SKM-1 (cell line): Measurements from ENCODE around the gene TMA16.
"Not testable (repeated sequence)": the region's sequence is repeated elsewhere in the genome, so short reads cannot be mapped to it uniquely, and the experiment has no call there.

Source experiments
- DNase-seq: peaks from one replicate; lab custom pipeline; 2025; ENCODE audit not compliant: unreplicated experiment; lab: John Stamatoyannopoulos, UW

Gene TMA16

DNA sequence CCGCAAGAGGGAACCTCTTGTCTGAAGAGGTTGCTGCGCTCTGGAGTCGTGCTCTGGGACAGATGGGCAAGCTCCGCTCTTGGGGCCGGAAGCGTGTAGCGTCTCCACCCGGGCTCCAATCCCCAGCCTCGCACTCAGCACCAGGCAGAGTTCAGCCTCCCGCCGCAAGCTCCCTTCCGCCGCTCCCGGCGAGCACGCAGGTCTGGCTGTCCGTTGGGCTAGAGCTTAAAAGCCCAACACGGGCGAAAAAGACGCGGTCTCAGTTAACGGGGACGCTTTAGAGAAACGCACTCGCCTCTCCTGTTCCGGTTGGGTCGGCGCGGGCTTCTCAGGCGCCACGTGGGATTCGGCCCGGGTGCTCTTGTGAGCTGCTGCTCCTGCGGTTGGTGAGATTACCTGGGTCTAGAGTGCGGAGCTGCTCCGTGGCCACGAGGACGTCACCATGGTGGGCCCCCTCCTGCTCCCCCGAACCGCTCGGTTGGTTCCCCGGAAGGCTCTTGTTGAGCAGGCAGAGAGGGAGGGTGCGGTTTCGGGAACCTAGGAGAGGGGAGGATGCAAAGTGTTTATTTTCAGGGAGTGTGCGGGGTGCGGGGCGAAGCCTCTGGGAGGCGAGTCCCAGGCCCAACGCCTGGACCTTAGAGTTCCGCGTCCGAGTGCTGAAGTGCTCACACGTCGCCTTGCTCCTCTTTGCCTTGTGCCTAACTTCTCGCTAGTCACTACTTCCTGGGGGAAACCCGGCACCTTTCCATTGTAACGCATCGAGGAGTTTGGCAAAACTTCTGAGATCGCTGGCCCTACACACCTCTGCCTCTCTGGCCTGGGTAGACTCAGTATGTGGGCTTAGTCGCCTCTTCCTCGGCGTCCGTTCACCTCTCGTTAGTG, at the start of gene TMA16:
Gene TMA16 (plus strand): TSS at position 331 of the 882 bp plus-strand sequence. CDS start 112 bp downstream, at position 443.
- peak; percentile 93 for DNase-seq

DNA sequence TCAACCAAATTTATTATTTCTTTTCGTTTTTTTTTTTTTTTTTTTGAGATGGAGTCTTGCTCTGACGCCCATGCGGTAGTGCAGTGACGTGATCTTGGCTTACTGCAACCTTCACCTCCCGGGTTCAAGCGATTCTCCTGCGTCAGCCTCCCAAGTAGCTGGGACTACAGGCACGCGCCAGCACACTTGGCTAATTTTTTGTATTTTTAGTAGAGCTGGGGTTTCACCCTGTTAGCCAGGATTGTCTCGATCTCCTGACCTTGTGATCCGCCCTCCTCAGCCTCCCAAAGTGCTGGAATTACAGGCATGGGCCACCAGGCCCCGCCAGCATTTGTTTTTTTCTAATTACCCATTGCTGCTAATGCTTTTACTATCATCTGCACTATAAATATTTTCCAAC, 47.5 kb upstream of the TMA16 start:
- not testable (repeated sequence) for DNase-seq

DNA sequence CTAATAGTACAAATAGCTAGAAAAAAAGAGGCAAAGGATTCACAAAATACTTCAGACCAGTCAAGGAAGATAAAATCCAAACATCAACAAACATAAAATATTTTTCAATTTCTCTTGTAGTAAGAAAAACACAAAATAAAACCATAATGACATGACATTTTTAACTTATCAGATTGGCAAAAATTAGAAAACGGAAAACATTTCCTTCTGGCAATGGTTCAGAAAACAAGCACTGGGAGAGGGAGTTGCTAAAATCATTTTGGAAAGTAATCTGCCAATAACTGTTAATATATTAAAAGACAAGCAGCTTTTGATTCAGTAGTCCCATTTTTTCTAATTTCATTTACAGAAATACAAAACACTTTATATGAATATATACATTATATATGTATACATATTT, 47.0 kb upstream of the TMA16 start:
- no peak for DNase-seq

DNA sequence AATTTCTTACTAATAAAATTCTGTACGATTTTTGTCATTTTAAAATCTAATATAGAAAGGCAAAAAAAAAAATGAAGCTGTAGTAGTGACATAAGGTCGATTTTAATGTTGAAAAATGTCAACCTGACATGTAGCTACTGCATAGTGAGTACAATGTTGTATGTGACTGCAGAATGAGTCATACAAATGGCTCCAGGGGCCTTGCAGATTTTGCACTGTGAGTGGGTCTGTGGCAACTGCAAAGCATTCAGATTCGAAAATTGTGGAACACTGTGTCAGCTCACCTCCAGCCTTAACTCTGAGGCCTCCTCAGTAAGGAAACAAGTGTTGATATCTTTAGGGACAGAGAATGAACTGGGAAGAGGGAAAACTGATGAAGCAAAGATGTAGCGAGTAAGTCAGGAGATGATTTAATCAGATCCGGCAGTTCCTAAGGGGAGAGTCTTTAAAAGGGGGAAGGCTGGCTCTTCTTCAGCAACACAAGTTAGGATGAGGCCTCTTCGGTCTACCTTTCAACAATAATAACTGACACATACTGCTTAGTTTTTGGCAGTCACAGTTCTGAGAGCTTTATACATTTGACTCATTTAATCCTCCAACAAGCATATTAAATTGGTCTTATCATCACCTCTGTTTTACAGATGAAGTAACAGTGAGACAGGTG, 45.8 kb upstream of the TMA16 start:
- DNase-seq, result no peak

DNA sequence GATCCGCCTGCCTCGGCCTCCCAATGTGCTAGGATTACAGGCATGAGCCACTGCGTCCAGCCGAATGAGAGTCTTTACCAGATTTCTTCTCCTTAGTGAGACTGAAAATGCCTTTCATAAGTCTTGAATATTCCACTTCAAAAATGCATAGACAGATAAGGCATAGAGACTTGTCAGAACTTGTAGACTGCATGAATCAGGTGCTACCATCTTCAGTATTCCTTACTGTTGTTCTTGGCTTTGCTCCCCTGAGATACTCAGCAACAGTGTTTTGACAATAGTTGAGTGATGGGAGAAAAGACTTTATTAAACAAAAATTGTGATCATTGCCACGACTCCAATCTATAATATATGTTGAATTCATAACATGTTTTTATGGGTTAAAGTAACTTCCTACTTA, 31.9 kb upstream of the TMA16 start:
- no peak for DNase-seq

DNA sequence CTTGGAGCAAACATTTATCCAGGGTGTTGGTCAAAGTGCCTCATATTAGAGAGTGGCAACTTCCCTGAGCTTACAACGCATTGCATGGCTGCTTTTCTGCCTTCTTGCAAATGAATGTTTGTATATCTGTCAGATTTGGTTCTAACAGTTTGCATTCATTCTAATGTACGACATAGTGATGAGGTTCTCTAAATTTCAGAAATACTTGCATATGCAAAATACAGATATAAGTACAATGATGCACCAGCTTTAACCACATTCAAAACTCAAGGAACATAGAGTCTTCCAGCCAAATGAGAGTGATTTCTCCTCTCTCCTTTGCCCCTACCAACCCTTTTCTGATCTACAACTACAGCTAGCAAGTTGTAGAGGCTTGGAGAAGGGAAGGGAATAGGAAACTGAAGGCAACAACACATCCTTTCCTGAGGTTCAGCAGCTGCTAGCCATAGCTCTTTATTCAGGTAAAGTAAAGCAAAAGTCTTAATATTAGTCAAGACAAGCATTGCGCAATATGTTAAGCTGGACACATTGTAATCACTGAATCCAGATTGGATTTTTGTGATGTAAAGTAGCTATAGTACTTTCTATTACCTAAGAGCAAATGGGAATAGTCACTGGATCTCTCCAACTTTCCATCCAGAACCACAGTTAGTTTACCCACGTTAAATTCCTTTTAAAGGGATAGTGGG, 27.3 kb upstream of the TMA16 start:
- DNase-seq, result no peak

DNA sequence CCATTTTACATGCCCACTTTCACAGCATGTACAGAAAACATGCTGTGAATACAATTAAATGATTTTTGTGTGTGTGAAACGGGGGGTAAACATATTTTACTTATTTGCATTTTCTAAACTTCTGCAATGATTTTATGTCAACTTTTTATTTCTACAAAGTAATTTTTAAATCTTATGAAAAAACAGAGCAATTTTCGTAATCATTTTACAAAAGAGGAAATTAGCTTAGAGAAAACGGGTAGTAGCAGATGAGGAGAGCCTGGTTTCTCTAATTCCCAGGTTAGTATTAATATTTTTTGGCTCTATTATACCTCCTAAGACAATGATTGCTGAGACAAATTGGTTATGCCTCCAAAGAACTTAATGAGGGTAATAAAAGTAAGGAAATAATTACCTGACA, 24.1 kb upstream of the TMA16 start:
- DNase-seq, result no peak

DNA sequence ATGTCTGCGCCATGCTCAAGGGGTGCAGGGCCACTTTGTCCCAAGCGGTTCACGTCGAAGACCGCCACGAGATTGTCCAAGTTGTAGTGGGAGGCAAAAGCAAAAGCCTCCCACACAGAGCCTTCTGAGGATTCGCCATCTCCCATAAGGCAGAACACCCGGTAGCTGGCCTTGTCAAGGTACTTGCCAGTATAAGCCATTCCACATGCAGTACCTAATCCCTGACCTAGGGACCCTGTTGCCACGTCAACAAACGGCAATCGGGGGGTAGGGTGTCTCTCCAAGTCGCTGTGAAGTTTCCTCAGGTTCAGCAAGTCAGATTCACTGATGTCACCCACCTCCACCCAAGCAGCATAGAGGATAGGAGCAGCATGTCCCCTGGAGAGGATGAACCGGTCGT, 21.4 kb upstream of the TMA16 start:
- no peak for DNase-seq

DNA sequence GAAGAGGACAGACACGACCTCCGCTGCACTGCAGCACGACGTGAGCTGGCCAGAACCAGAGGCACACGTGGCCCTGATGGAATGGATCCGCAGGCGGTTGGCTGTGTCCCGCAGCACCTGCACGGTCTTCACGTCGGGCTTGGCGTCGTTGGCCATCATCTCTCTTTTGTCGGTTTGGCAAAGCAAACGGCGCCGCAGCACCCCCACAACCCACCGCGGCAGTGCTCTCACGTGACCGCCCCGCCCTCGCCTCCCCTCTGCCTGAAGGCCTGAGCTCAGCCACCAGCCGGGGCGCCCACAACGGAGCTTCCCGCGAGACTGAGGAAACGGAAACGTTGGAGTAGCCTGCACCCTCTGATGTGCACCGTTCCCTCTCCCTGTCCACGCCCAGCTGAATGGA, 20.9 kb upstream of the TMA16 start, which contains the start of gene TKTL2:
Gene TKTL2 (minus strand): TSS at position 179 of the 400 bp plus-strand sequence. CDS start 20 bp downstream, at position 159.
- DNase-seq, result no peak

DNA sequence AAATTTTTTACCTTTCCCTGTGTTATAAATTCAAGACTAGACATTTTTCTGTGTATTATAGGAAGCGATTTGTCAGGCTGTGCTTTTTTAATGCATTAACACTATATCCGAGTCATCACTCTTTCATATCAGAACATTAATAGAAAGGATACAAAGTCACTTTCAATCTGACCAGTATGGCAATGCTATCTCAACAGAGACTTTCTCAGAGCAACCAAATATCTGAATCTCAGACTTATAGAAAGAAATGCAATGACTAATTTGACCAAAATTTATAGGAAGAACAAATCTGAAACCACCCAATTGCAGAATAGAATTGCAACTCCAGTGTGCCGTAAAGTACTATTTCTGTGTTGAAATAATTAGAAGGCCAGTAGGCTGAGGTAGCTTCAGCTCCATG, 20.5 kb upstream of the TMA16 start:
- DNase-seq, result no peak

DNA sequence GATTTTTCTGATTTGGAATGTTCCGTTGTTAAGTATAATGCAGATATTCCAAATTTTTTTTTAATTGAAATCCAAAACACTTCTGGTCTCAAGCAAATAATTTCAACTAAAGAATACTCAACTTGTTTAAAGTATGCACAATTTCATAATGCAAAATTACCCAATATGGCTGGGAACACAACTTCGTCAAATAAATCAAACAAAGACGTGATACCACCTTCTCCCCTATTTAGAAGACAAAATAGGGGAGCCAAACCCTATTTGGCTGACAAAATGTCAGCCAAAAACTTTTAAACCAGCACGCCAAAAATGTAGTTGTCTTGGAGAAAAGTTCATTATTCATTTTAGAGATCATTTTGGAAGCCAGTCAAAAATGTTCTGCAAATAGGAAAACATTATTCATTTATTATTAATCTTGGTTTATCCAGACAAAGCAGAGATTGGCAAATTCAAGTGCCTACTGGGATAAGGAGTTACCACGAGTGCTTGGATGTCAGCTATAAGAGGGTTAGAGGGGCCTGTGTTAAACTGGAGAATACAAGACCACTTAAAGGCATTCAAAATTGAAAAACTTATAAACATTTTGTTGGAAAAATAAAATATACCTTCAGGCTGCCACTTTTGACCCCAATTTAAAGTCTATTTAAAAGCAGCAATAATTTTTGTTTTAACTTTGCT, 17.6 kb upstream of the TMA16 start:
- no peak for DNase-seq

DNA sequence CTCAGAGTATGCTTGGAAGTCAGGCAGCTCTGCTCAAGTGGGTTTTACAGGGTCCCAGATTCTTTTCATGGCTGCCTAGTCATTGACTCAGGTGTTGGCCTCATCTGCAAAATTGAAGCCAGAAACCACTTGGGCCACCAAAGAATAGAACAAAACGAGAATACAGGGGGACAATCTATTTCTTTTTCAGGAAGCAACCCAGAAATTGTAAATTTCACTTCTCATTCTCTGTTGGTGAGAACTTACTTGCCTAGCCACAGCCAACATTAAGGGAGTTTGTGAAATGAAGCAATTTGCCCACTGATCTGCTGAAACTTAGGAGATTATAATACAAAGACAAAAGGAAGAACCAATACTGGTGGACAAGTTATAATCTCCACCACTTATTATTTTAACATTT, 12.3 kb upstream of the TMA16 start:
- peak; percentile 37 for DNase-seq

DNA sequence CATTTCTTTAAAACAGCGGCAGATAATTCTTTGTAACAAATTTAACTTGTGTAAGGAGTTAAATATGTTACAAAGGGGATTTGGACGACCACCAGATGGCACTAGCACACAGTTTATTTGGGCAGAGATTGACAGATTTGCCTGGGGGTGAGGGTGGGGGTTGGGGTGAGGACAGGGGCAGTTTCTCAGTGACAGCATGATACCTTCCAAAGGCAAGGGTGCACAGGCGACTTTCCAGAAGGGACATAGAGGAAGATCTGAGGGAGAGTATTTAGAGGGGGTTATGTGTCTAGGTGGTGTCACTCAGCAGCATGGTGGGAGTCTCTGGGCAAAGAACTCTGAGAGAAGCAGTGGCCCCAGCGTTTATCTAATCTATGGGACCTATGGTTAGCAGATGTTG, 9.6 kb upstream of the TMA16 start:
- DNase-seq, result no peak

DNA sequence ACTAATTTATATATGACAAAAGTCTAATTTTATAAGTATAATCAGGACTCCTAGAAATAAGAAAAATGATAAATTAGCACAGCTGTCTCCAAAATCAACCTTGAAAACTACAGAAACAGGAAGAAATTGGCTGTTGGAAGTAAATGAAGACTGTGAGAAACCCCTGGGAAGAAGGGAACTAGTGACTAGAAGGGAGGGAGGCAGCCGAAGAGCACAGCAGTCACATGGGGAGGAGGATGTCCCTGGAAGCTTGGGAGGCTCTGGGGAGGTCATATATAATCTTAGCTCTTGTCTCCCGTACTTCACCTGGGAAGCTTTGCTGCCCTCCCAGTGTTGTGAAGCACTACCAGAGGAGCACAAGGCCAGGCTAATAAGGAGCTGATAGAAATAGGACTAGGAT, 8.9 kb upstream of the TMA16 start:
- DNase-seq, result no peak

DNA sequence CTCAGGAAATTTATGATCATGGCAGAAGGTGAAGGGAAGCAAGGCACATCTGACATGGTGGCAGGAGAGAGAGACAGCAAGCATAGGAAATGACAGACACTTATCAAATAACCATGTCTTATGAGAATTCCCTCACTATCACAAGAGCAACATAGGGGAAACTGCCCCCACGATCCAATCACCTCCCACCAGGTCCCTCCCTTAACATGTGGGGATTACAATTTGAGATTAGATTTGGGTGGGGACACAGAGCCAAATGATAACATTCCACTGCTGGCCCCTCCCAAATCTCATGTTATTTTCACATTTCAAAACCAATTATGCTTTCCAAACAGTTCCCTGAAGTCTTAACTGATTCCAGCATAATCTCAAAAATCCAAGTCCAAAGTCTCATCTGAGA, 8.2 kb upstream of the TMA16 start:
- no peak for DNase-seq

DNA sequence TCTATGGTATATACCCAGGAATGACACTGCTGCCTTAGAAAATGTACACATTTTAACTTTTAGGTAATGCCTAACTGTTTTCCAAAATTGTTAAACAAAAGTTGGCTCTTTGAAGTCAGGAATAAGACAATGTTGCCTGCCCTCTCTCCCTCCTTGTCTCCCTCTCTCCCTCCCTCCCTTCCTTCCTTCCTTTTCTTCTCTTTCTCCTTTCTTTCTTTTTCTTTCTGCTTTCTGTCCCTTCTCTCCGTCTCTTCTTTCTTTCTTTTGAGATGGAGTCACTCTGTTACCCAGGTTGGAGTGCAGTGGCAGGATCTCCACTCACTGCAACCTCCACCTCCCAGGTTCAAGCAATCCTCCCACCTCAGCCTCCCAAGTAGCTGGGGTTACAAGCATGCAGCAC, 4.6 kb upstream of the TMA16 start:
- no peak for DNase-seq

DNA sequence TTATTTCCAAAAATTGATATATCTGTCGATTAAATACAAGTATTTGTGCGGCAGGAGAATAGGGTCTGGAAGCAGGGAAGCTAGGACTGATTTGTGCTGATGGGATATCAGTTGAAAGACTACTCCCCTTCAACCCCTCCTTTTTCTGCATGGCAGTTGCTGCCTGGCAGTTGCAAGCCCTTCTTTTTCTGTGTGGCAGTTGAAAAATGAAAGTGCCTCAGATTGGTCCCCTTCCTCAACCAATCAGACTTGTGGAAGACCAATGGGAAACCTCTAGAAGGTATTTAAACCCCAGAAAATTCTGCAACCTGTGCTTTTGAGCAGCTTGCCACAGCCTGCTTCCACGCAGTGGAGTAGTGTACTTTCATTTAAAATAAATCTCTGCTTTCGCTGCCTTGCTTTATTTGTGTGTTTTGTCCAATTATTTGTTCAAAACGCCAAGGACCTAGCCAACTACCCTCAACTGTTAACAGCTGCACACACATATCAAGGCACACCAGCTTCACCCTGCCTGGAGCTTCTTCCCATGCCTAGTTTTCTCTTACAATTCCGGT, 1.5 kb upstream of the TMA16 start:
- no peak for DNase-seq

DNA sequence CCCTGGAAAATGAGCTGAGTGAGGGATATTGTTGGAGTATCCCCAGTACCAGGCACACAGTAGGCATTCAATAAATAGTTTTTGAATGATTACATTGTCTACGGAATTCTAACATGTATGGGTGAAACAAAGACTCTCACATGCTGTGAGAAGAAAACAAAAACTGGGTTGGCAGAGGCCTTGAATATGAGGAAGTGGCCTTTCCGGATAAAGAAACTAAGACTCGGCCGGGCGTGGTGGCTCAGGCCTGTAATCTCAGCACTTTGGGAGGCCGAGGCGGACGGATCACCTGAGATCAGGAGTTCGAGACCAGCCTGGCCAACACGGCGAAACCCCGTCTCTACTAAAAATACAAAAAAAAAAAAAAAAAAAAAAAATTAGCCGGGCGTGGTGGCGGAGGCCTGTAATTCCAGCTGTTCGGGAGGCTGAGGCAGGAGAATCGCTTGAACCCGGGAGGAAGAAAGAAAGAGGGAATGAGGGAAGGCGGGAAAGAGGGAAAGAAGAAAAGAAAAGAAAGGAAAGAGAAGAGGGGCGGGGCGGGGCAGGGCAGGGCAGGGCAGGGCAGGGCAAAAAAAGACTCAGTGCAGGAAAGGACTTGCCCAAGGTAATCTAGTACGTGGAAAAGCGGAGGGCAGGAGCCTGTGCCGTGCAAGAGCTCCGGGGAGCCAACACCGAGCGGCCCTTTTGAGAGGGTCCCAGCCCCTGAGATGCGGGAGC, 689 bp upstream of the TMA16 start:
- DNase-seq, result peak; percentile 13

DNA sequence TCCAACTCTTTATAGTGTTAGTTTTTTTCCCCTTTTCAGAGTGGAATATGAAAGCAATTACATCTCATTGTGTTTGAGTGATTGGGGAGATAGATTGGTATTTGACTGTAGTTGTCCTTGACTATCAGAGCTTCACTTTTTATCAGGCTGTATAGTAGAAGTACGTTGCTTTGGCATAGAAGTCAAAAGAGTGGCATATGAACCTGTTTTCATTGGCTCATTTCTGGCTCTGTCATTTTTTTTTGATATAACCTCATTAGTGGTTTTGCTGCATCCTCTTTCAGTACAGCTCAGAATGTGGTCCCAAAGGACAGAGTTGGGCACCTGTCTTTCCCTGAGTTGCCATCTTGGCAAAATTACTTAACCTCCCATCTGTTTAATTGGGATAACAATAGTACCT, 1.4 kb downstream of the TMA16 start:
- no peak for DNase-seq

DNA sequence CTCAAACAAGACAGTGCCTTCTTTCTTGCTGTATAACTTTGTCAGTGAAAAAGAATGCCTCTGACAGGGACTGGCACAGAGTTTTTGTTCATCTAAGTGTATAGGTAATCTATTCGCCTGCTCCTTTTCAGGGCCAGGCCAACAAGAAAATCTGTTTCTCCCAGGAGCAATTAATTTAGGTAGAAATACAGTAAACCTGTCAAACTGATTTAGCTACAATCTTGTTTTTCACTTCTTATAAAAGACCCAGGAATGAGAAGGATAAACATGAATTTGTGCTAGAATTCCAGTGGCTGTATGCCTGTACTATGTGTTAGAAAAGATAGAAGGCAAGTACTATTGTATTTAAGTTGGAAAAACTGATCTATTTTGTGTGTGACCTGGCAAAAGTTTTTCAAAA, 6.1 kb downstream of the TMA16 start:
- DNase-seq, result no peak
